Measurements from ENCODE around the gene PIK3CA. TPM values are rescaled to one million over a fixed set of nuclear protein-coding genes. Genes with fewer than 3 reads are reported as not detected.

Gene PIK3CA
- total RNA-seq, 4 donors from 2014 or later = 11.6 to 24.3 (median 18.1) TPM

GRCh38 chr3:179156170-179156569, 8.0 kb downstream of the PIK3CA start:
- intact Hi-C loops (cut with DNase I; ENCODE audit: low total_unique reads) = no loop called here
- no peak overlapping the region for H3K27ac ChIP-seq
- WGBS, 2 donors (ENCODE audit: low coverage in 1 of 2) = 61% methylated on average over 1 of the region's 1 CpG; no CpG with 5 or more reads in 1 of the 2 donors
- no peaks in the 10 kb centered on the region for H3K9me3 ChIP-seq
- TF ChIP-seq POLR2A (IDR thresholded peaks at IDR 0.05) (no peak), POLR2AphosphoS5 (IDR thresholded peaks at IDR 0.05) (no peak), EP300 (IDR thresholded peaks at IDR 0.05; ENCODE audit: low read depth) (no peak), CTCF (IDR thresholded peaks at IDR 0.05) (no peak)
- H3K4me1 ChIP-seq = peaks cover 0 to 22% (median 0%) of the 10 kb centered on the region in 4 donors
- in situ Hi-C loops (cut with MboI; ENCODE audit: low pct_ligation_motif_present in 1 of 4, low pct_unique_long_range_greater_than_20kb in 1 of 4, low sequenced_read_pairs in 3 of 4) = no loop called here
- no peaks in the 10 kb centered on the region for H3K36me3 ChIP-seq
- no peak overlapping the region for H3K4me3 ChIP-seq
- no peaks in the 10 kb centered on the region for H3K27me3 ChIP-seq
- DNase-seq = no peak

- WGBS, 2 donors (ENCODE audit: low coverage in 1 of 2) = 83 to 88% methylated on average over 1 of the region's 1 CpG
- Histone ChIP-seq H3K36me3 (no peaks in the 10 kb centered on the region), H3K27ac (no peak overlapping the region), H3K4me1 (peaks cover 0 to 17% (median 0%) of the 10 kb centered on the region in 4 donors), H3K27me3 (no peaks in the 10 kb centered on the region), H3K9me3 (no peaks in the 10 kb centered on the region), H3K4me3 (no peak overlapping the region)
- no peak for DNase-seq
- intact Hi-C loops (cut with DNase I; ENCODE audit: low total_unique reads) = no loop called here
- in situ Hi-C loops (cut with MboI; ENCODE audit: low pct_ligation_motif_present in 1 of 4, low pct_unique_long_range_greater_than_20kb in 1 of 4, low sequenced_read_pairs in 3 of 4) = no loop called here
- TF ChIP-seq EP300 (IDR thresholded peaks at IDR 0.05; ENCODE audit: low read depth) (no peak), POLR2AphosphoS5 (IDR thresholded peaks at IDR 0.05) (no peak), POLR2A (IDR thresholded peaks at IDR 0.05) (no peak), CTCF (IDR thresholded peaks at IDR 0.05) (no peak)
Observed at GRCh38 chr3:179156775-179157174, 8.6 kb downstream of the PIK3CA start.

- Histone ChIP-seq H3K27me3 (no peaks in the 10 kb centered on the region), H3K4me3 (no peak overlapping the region), H3K4me1 (peaks cover 0 to 15% (median 0%) of the 10 kb centered on the region in 4 donors), H3K27ac (no peak overlapping the region), H3K9me3 (no peaks in the 10 kb centered on the region), H3K36me3 (no peaks in the 10 kb centered on the region)
- DNase-seq = no peak
- in situ Hi-C loops (cut with MboI; ENCODE audit: low pct_ligation_motif_present in 1 of 4, low pct_unique_long_range_greater_than_20kb in 1 of 4, low sequenced_read_pairs in 3 of 4) = no loop called here
- TF ChIP-seq POLR2A (IDR thresholded peaks at IDR 0.05) (no peak), POLR2AphosphoS5 (IDR thresholded peaks at IDR 0.05) (no peak), EP300 (IDR thresholded peaks at IDR 0.05; ENCODE audit: low read depth) (no peak), CTCF (IDR thresholded peaks at IDR 0.05) (no peak)
- WGBS, 2 donors (ENCODE audit: low coverage in 1 of 2) = 79 to 83% methylated on average over 5 to 6 of the region's 6 CpGs
- intact Hi-C loops (cut with DNase I; ENCODE audit: low total_unique reads) = no loop called here
Observed at GRCh38 chr3:179158336-179159039, 10.3 kb downstream of the PIK3CA start.

GRCh38 chr3:179163503-179163902, 15.3 kb downstream of the PIK3CA start:
- TF ChIP-seq POLR2AphosphoS5 (IDR thresholded peaks at IDR 0.05) (no peak), CTCF (IDR thresholded peaks at IDR 0.05) (no peak), POLR2A (IDR thresholded peaks at IDR 0.05) (no peak), EP300 (IDR thresholded peaks at IDR 0.05; ENCODE audit: low read depth) (no peak)
- intact Hi-C loops (cut with DNase I; ENCODE audit: low total_unique reads) = no loop called here
- H3K4me1 ChIP-seq = peaks cover 0 to 14% (median 0%) of the 10 kb centered on the region in 4 donors

More at GRCh38 chr3:179163503-179163902, 15.3 kb downstream of the PIK3CA start:
- no peaks in the 10 kb centered on the region for H3K27me3 ChIP-seq
- H3K27ac ChIP-seq = no peak overlapping the region
- no peak for DNase-seq
- in situ Hi-C loops (cut with MboI; ENCODE audit: low pct_ligation_motif_present in 1 of 4, low pct_unique_long_range_greater_than_20kb in 1 of 4, low sequenced_read_pairs in 3 of 4) = no loop called here
- H3K36me3 ChIP-seq = no peaks in the 10 kb centered on the region
- no peaks in the 10 kb centered on the region for H3K9me3 ChIP-seq
- H3K4me3 ChIP-seq = no peak overlapping the region
